GM20000 (cell line): Measurements from ENCODE around the gene GGA3.

Experiments used
- DNase-seq: peaks from one replicate; pipeline ENCODE4 v3.0.0; 2012; ENCODE audit warnings: low spot score
- TF ChIP-seq, protein P1 (sequence below): IDR thresholded peaks from 2 replicates; pipeline ENCODE4 v1.5.1; 2012; ENCODE audit warnings: mild to moderate bottlenecking, control low read depth; ENCODE audit errors: extremely low read depth, missing control alignments

GGA3 gene, protein sequence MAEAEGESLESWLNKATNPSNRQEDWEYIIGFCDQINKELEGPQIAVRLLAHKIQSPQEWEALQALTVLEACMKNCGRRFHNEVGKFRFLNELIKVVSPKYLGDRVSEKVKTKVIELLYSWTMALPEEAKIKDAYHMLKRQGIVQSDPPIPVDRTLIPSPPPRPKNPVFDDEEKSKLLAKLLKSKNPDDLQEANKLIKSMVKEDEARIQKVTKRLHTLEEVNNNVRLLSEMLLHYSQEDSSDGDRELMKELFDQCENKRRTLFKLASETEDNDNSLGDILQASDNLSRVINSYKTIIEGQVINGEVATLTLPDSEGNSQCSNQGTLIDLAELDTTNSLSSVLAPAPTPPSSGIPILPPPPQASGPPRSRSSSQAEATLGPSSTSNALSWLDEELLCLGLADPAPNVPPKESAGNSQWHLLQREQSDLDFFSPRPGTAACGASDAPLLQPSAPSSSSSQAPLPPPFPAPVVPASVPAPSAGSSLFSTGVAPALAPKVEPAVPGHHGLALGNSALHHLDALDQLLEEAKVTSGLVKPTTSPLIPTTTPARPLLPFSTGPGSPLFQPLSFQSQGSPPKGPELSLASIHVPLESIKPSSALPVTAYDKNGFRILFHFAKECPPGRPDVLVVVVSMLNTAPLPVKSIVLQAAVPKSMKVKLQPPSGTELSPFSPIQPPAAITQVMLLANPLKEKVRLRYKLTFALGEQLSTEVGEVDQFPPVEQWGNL

DNA sequence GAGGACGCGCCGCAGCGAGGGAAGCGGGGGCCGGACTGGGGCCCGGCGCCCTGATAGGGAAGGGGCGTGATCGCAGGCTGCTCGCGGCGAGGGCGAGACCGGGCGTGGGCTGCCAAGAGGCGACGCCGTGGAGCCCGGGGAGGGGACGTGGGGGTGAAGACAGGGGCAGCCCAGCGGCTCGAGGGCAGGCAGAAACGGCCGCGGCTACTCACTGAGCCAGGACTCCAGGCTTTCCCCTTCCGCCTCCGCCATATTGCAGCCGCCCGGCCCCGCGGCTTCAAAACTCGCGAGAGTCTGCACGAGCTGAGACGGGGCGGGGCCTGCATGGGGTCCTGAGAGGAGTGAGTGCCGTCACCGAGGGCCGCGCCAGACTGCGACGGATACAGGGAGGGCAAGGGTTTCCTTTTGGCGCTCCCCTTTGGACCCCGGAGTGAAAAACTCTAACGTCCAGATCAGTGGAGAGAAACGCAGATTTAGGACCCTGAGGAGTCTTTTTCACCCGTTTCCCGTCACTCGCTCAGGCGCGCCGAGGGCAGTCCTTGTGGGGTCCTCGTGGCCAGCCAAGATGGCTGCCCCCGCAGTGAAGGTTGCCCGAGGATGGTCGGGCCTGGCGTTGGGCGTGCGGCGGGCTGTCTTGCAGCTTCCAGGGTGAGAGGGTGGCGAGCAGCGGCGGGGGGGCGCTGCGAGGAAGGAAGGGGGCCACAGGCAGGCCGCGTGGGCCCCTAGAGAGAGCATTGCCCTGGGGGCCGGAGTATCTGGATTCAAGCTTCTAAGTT is at the start of gene GGA3, which contains the start of gene MRPS7:
GGA3 (minus strand) TSS at position 271 of the 776 bp plus-strand sequence; CDS start at position 252, 19 bp downstream.
MRPS7 (plus strand) TSS at position 544 of the 776 bp plus-strand sequence; CDS start at position 566, 22 bp downstream.
- DNase-seq = peak; percentile 95
- TF ChIP-seq, protein P1, sequence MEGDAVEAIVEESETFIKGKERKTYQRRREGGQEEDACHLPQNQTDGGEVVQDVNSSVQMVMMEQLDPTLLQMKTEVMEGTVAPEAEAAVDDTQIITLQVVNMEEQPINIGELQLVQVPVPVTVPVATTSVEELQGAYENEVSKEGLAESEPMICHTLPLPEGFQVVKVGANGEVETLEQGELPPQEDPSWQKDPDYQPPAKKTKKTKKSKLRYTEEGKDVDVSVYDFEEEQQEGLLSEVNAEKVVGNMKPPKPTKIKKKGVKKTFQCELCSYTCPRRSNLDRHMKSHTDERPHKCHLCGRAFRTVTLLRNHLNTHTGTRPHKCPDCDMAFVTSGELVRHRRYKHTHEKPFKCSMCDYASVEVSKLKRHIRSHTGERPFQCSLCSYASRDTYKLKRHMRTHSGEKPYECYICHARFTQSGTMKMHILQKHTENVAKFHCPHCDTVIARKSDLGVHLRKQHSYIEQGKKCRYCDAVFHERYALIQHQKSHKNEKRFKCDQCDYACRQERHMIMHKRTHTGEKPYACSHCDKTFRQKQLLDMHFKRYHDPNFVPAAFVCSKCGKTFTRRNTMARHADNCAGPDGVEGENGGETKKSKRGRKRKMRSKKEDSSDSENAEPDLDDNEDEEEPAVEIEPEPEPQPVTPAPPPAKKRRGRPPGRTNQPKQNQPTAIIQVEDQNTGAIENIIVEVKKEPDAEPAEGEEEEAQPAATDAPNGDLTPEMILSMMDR = no peak

DNA sequence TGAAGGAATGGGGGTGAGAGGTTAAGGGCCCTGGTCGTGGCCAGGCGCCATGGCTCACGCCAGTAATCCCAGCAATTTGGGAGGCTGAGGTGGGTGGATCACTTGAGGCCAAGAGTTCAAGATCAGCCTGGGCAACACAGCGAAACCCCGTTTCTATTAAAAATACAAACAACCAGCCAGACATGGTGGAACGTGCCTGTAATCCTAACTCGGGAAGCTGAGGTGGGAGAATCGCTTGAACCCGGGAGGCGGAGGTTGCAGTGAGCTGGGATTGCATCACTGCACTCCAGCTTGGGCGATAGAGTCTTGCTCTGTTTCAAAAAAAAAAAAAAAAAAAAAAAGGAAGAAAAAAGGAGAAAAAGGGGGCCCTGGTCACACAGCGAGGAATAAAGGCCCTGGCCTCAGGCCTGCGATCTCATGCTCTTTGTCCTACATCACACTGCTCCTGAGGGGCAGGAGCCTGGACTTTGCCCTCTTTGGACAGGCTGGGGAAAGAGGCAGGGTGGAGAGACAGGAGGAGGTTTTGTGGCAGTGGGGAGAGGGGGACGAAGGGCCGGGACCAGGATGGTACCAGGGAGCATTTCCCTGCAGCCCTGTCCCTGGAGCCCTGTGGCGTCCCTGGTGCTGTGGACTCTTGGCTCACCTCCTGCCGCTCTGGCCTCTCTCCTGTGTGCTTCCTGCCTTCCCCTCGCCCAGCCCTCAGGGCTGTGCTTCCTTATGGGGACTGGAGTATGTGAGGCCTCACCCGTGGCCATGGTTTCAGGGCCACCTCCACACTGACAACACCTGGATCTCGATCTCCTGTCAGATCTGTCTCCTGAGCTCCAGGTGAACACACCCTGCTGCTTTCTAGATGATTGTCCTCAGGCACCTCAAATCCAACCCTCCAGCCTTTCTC is 47.6 kb upstream of the GGA3 start:
- no peak for DNase-seq
- TF ChIP-seq, protein P1 = no peak

DNA sequence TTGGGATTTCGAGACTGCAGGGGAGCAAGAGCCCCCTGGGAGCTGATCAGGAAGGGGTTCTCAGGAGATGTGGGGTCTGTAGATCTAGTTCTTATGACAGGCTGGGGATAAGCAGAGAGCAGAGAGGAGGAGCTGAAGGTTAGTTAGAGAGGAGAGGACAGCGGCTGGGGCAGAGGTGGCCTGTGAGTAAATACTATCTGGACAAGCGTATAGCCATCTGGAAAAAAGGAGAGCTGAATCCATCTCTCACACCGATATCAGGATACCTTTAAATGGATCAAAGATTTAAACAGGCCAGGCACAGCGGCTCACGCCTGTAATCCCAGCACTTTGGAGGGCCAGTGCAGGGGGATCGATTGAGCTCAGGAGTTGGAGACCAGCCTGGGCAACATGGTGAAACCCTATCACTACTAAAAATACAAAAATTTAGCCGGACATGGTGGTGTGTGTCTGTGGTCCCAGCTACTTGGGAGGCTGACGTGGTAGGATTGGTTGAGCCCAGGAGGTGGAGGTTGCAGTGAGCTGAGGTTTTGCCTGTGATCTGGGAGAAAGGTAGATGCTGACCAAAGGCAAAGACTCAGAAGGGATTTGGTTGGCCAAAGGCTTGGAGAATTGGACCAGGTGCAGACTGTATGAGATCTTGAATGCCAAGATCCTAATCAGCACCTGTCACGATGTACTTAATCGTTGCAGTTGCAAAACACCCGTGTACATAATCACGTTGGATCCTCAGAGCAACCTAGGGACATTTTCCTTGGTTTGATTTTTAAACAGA is 46.7 kb upstream of the GGA3 start:
- TF ChIP-seq, protein P1 = no peak
- no peak for DNase-seq

DNA sequence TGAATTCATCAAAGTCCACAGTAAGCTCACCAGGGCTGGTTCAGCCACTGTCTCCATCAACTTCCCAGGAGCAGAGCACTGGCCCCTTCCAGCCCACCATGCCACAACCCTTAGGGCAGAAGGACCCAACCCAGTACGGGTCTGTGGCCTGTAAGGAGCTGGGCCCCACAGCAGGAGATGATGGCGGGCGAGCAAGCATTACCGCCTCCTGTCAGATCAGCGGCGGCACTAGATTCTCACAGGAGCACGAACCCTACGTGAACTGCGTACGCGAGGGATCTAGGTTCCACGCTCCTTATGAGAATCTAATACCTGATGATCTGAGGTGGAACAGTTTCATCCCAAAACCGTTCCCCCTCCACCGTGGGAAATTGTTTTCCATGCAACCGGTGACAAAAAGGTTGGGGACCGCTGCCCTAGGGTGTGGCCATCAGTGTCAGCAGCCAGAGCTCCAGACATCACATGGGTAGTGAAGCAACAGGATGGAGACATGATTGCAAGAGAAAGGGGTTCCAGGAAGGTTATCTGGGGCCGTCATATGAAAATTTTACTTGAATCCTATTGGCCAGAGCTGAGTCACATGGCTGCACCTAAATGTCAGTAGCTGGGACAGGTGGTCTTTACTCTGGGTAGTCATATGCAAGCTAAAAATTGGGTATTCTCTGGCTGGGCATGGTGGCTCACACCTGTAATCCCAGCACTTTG is 40.2 kb upstream of the GGA3 start:
- TF ChIP-seq, protein P1 = no peak
- no peak for DNase-seq

DNA sequence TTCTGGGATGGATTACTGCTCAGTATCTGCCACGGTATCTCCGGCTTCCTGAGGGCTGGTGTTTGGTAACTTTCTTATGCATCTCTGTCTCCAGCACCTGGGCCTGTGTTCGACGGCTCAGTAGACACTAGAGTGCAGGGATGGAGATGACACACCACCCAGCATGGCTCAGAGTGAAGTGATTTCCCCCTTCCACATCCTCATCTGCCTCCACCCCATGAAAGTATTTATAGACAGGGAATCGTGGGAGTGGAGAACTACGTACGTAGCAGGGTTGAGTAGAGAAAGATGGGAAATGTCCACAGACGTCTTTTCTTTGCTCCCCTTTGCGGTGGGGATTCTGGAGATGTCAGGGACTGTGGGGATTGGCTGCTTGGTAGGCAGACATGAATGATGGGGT is 39.6 kb upstream of the GGA3 start:
- no peak for DNase-seq
- TF ChIP-seq, protein P1 = no peak

DNA sequence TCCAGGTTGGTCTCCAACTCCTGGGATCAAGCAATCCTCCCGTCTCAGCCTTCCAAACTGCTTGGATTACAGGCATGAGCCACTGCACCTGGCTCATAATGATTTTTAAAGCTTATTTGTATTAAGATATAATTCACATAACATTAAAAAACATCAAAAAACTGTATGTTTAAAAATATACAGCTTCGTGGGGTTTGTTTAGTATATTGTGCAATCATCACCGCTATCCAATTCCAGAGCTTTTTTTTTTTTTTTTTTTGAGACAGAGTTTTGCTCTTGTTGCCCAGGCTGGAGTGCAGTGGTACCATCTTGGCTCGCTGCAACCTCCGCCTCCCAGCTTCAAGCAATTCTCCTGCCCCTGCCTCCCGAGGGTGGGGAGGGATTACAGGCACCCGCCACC is 38.9 kb upstream of the GGA3 start:
- DNase-seq = no peak
- TF ChIP-seq, protein P1 = no peak
